B cell (primary cell): Measurements from ENCODE around the gene CAPN12. TPM values are rescaled to one million over a fixed set of nuclear protein-coding genes. Genes with fewer than 3 reads are reported as not detected.

Experiments used
- ATAC-seq: fragments of 200-7000 bp; cut with Tn5 transposase; one replicate; pipeline ENCODE4 v1.10.0; 2021; ENCODE audit warnings: low read depth, mild to moderate bottlenecking, moderate number of reproducible peaks, moderate library complexity
- CTCF ChIA-PET: fragments of 350-600 bp; sonication (Branson Sonifier 250); formaldehyde crosslinking; loops from one replicate; lab custom pipeline; 2021; ENCODE audit warnings: antibody characterized with exemption, inconsistent platforms; lab: Charles Lee
- POLR2A ChIA-PET: fragments of 350-600 bp; sonication (Branson Sonifier 250); formaldehyde crosslinking; loops from one replicate; lab custom pipeline; 2021; ENCODE audit warnings: antibody characterized with exemption; lab: Charles Lee
- DNase-seq: peaks from one replicate; pipeline ENCODE4 v3.0.0; 2013
- H2AFZ ChIP-seq: 2 replicates; pipeline ENCODE4 v1.6.1; 2012; ENCODE audit warnings: mild to moderate bottlenecking, low read depth, low read length; ENCODE audit not compliant: insufficient read depth, poor library complexity, severe bottlenecking
- H3K27ac ChIP-seq, 2 donors: 1 replicate in 1 of 2; 2 replicates in 1 of 2; pipeline ENCODE4 v1.5.1; 2012 to 2013; ENCODE audit warnings: low read length in 2 of 2, mild to moderate bottlenecking in 2 of 2, moderate library complexity in 1 of 2
- H3K27me3 ChIP-seq, 4 experiments: fragments of 200-600 bp in 1 of 4; sonication (generic) in 1 of 4; replicated peaks in 1 of 4; 1 replicate in 2 of 4; 2 replicates in 2 of 4; pipeline versions ENCODE4 v1.6.1 to v1.7.0; 2013 to 2016; ENCODE audit warnings: low read length in 3 of 4, mild to moderate bottlenecking in 2 of 4, mixed read lengths in 1 of 4, moderate library complexity in 1 of 4; ENCODE audit not compliant: insufficient read depth in 4 of 4, control insufficient read depth in 3 of 4; ENCODE audit errors: control extremely low read depth in 1 of 4
- H3K36me3 ChIP-seq, 2 experiments: replicated peaks in 1 of 2; 1 replicate in 1 of 2; 2 replicates in 1 of 2; pipeline versions ENCODE4 v1.6.1 to v1.7.1; 2013; ENCODE audit warnings: low read length in 1 of 2; ENCODE audit not compliant: insufficient read depth in 2 of 2, control insufficient read depth in 1 of 2; ENCODE audit errors: control extremely low read depth in 1 of 2, extremely low read depth in 1 of 2
- H3K4me1 ChIP-seq, 2 donors: fragments of 200-600 bp in 1 of 2; sonication (generic) in 1 of 2; 1 replicate in 1 of 2; 2 replicates in 1 of 2; pipeline versions ENCODE4 v1.5.1 to v1.6.1; 2013 to 2017; ENCODE audit warnings: low read length in 2 of 2; ENCODE audit not compliant: control insufficient read depth in 2 of 2, insufficient read depth in 2 of 2
- H3K4me2 ChIP-seq: replicated peaks from 2 replicates; pipeline ENCODE3; 2012; ENCODE audit warnings: mild to moderate bottlenecking, low read depth, low read length; ENCODE audit not compliant: poor library complexity, severe bottlenecking
- H3K4me3 ChIP-seq, 5 experiments: fragments of 200-600 bp in 1 of 5; sonication (generic) in 1 of 5; 1 replicate in 3 of 5; 2 replicates in 2 of 5; pipeline versions ENCODE4 v1.5.1 to v1.7.0; 2011 to 2016; ENCODE audit warnings: low read length in 4 of 5, mild to moderate bottlenecking in 4 of 5, low read depth in 2 of 5, control low read depth in 1 of 5, moderate library complexity in 1 of 5; ENCODE audit not compliant: insufficient read depth in 1 of 5; ENCODE audit errors: control extremely low read depth in 1 of 5, extremely low read depth in 1 of 5
- H3K79me2 ChIP-seq: fragments of 200-600 bp; sonication (generic); one replicate; pipeline ENCODE4 v1.6.0; 2016; ENCODE audit warnings: low read length; ENCODE audit not compliant: control insufficient read depth, insufficient read depth
- H3K9ac ChIP-seq: fragments of 200-600 bp; sonication (generic); 2 replicates; pipeline ENCODE4 v1.6.1; 2017; ENCODE audit warnings: mild to moderate bottlenecking, low read length, moderate library complexity
- H3K9me3 ChIP-seq, 3 donors: one replicate each; pipeline versions ENCODE4 v1.6.1 to v1.7.1; 2013; ENCODE audit warnings: low read length in 2 of 3; ENCODE audit not compliant: control insufficient read depth in 2 of 3, insufficient read depth in 1 of 3; ENCODE audit errors: control extremely low read depth in 1 of 3
- H4K20me1 ChIP-seq: 2 replicates; pipeline ENCODE4 v1.6.0; 2012; ENCODE audit warnings: mild to moderate bottlenecking, low read length; ENCODE audit not compliant: insufficient read depth, control insufficient read depth, poor library complexity, severe bottlenecking
- H3K27ac Mint-ChIP-seq: one replicate; pipeline ENCODE4 v1.8.0; 2021; ENCODE audit warnings: mixed read lengths
- H3K27me3 Mint-ChIP-seq: one replicate; pipeline ENCODE4 v1.8.0; 2021; ENCODE audit warnings: mixed read lengths
- H3K4me1 Mint-ChIP-seq: one replicate; pipeline ENCODE4 v1.8.0; 2021; ENCODE audit warnings: mixed read lengths
- H3K4me3 Mint-ChIP-seq: one replicate; pipeline ENCODE4 v1.8.0; 2021; ENCODE audit warnings: mixed read lengths
- H3K9me3 Mint-ChIP-seq: one replicate; pipeline ENCODE4 v1.8.0; 2022; ENCODE audit warnings: mixed read lengths; ENCODE audit not compliant: insufficient read depth
- EZH2 ChIP-seq: IDR thresholded peaks from 2 replicates; pipeline ENCODE4 v1.6.1; 2012; ENCODE audit warnings: borderline replicate concordance, low read depth, mild to moderate bottlenecking, moderate library complexity, low read length; ENCODE audit not compliant: insufficient read depth, poor library complexity, severe bottlenecking
- WGBS: methylation state at CpG from one replicate; pipeline ENCODE4 v1.1.5; 2013; ENCODE audit warnings: missing lambda C conversion rate; ENCODE audit not compliant: insufficient coverage; 5-methylcytosine and 5-hydroxymethylcytosine counted together
- intact Hi-C: fragments of 100-400 bp; cut with micrococcal nuclease; formaldehyde crosslinking; loops from one replicate; pipeline ENCODE4 v1.10.0; 2022
- polyA plus RNA-seq: library from polyadenylated mRNA; depleted of rRNA; stranded (reverse); fragments of >200 nt; gene quantifications from 2 replicates; pipeline ENCODE4 v1.2.3, GENCODE V29; 2012
- total RNA-seq, 2 donors: library from RNA; stranded (reverse); fragments of 120-200 nt in 1 of 2; gene quantifications; 1 replicate in 1 of 2; 2 replicates in 1 of 2; pipeline versions ENCODE4 v1.2.3 to v1.2.4, GENCODE V29; 2013 to 2022
- TF ChIP-seq, protein P1 (sequence below): fragments of 200-600 bp; IDR thresholded peaks from one replicate; pipeline ENCODE4 v1.8.0; 2022; ENCODE audit warnings: antibody characterized with exemption, mild to moderate bottlenecking

CAPN12 gene
- total and polyA plus RNA-seq, 2 donors (not counting 1 experiment from before 2014, with no cell fraction given) = 28.6 to 104 TPM

DNA sequence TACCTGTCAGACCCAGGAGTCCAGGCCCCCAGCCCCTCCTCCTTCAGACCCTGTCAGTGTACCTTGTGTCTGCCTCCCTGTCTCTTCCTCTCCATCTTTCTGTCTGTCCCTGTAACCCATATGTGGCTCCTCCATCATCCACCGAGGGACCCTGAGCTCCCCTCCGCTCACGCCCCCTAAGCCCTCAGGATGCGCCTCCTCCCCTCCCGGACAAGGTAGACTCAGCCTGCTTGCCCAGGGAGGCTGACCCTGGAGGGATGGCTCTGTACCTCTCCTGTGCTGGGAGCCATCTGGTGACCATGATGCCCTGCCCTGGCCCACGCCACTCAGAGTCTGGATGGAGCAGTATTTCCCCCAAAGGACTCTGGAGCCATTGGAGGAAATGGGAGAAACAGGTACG lies 1.0 kb upstream of the CAPN12 start:
- Mint-ChIP-seq H3K27me3 (peaks cover 2% of the 10 kb centered on the region), H3K4me3 (no peak overlapping the region), H3K27ac (no peak overlapping the region), H3K4me1 (no peaks in the 10 kb centered on the region), H3K9me3 (no peaks in the 10 kb centered on the region)
- Histone ChIP-seq H2AFZ (no peak overlapping the region), H3K4me3 (no peak overlapping the region), H3K9ac (no peak overlapping the region), H3K79me2 (no peaks in the 10 kb centered on the region), H3K9me3 (no peaks in the 10 kb centered on the region), H3K4me1 (no peaks in the 10 kb centered on the region), H4K20me1 (no peaks in the 10 kb centered on the region), H3K36me3 (no peaks in the 10 kb centered on the region), H3K4me2 (no peak overlapping the region), H3K27ac (no peak overlapping the region), H3K27me3 (no peaks in the 10 kb centered on the region)
- intact Hi-C loops = no loop called here
- DNase-seq = no peak
- ChIA-PET POLR2A (no interaction called here), CTCF (no interaction called here)
- no peak for TF ChIP-seq EZH2
- TF ChIP-seq, protein P1, sequence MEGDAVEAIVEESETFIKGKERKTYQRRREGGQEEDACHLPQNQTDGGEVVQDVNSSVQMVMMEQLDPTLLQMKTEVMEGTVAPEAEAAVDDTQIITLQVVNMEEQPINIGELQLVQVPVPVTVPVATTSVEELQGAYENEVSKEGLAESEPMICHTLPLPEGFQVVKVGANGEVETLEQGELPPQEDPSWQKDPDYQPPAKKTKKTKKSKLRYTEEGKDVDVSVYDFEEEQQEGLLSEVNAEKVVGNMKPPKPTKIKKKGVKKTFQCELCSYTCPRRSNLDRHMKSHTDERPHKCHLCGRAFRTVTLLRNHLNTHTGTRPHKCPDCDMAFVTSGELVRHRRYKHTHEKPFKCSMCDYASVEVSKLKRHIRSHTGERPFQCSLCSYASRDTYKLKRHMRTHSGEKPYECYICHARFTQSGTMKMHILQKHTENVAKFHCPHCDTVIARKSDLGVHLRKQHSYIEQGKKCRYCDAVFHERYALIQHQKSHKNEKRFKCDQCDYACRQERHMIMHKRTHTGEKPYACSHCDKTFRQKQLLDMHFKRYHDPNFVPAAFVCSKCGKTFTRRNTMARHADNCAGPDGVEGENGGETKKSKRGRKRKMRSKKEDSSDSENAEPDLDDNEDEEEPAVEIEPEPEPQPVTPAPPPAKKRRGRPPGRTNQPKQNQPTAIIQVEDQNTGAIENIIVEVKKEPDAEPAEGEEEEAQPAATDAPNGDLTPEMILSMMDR = no peak
- ATAC-seq = no peak
- WGBS = 83% methylated on average over 7 of the region's 7 CpGs

DNA sequence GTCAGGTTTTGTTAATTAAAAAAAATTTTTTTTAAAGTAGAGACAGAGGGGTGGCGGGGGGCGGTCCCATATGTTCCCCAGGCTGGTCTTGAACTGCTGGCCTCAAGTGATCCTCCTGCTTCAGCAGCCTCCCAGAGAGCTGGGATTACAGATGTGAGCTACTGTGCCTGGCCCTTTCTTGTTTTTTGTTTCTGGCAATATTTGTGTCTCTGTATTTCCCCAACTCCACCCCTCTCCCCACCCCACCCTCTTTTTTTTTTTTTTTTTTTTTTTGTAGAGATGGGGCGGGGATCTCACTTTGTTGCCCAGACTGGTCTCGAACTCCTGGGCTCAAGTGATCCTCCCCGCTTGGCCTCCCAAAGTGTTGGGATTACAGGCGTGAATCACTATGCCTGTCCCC lies 600 bp upstream of the CAPN12 start:
- Histone ChIP-seq H3K9me3 (no peaks in the 10 kb centered on the region), H4K20me1 (no peaks in the 10 kb centered on the region), H3K4me1 (peaks cover 0 to 3% of the 10 kb centered on the region in 2 donors), H3K9ac (no peak overlapping the region), H3K4me2 (no peak overlapping the region), H3K36me3 (no peaks in the 10 kb centered on the region), H3K79me2 (no peaks in the 10 kb centered on the region), H3K4me3 (no peak overlapping the region), H2AFZ (no peak overlapping the region), H3K27ac (no peak overlapping the region), H3K27me3 (no peaks in the 10 kb centered on the region)
- ChIA-PET CTCF (no interaction called here), POLR2A (interaction anchor here (0.7 kb wide), 1 partner anchor 296 kb away, joined by 5 read pairs; no protein-coding TSS in a partner anchor)
- intact Hi-C loops = no loop called here
- DNase-seq (no peak), ATAC-seq (no peak)
- peaks cover under 1% of the 10 kb centered on the region for H3K4me1 Mint-ChIP-seq
- no peak for TF ChIP-seq EZH2
- TF ChIP-seq, protein P1 = no peak
- no peaks in the 10 kb centered on the region for H3K27me3 Mint-ChIP-seq
- no peak overlapping the region for H3K27ac Mint-ChIP-seq
- H3K9me3 Mint-ChIP-seq = no peaks in the 10 kb centered on the region
- H3K4me3 Mint-ChIP-seq = no peak overlapping the region
- WGBS = 85% methylated on average over 5 of the region's 6 CpGs
